HEK293 (cell line): ENCODE measurements around the gene METTL22.

Experiments
- CTCF ChIA-PET: fragments of 350-600 bp; formaldehyde crosslinking; extraction: SDS; loops from one replicate; lab custom pipeline; 2021; ENCODE audit warnings: antibody characterized with exemption; lab: Yijun Ruan, JAX
- POLR2A ChIA-PET: fragments of 300-600 bp; formaldehyde crosslinking; extraction: SDS; loops from one replicate; lab custom pipeline; 2020; ENCODE audit warnings: antibody characterized with exemption, inconsistent platforms; lab: Yijun Ruan, JAX
- H3K27ac ChIP-seq: fragments of 200-500 bp; sonication (Bioruptor generic); 2 replicates; pipeline ENCODE4 v1.5.1; 2014; ENCODE audit warnings: low read depth, low read length, control low read depth, inconsistent platforms; ENCODE audit errors: extremely low read depth
- H3K36me3 ChIP-seq, 2 experiments: fragments of 200-500 bp in 1 of 2; sonication (Bioruptor generic) in 1 of 2; 1 replicate in 1 of 2; 2 replicates in 1 of 2; pipeline ENCODE4 v1.5.1; 2014 to 2017; ENCODE audit warnings: inconsistent platforms in 2 of 2, low read length in 2 of 2; ENCODE audit not compliant: control insufficient read depth in 2 of 2, insufficient read depth in 1 of 2
- H3K4me1 ChIP-seq: fragments of 200-500 bp; sonication (Bioruptor generic); 2 replicates; pipeline ENCODE4 v1.5.1; 2014; ENCODE audit warnings: mild to moderate bottlenecking, low read length, inconsistent platforms; ENCODE audit not compliant: control insufficient read depth, insufficient read depth
- H3K4me3 ChIP-seq: 2 replicates; pipeline ENCODE4 v1.5.1; 2011; ENCODE audit warnings: low read depth, mild to moderate bottlenecking, control low read depth, low read length, moderate library complexity
- H3K9me3 ChIP-seq: fragments of 200-500 bp; sonication (Bioruptor generic); 2 replicates; pipeline ENCODE4 v1.5.1; 2014; ENCODE audit warnings: low read depth, low read length, inconsistent platforms; ENCODE audit not compliant: control insufficient read depth, insufficient read depth
- FEZF1 ChIP-seq: fragments of 450-650 bp; formaldehyde crosslinking; IDR thresholded peaks from 2 replicates; pipeline ENCODE4 v1.5.1; 2016; ENCODE audit warnings: missing biosample characterization, missing genetic modification characterization
- KLF7 ChIP-seq: fragments of 450-650 bp; formaldehyde crosslinking; IDR thresholded peaks from 2 replicates; pipeline ENCODE4 v1.5.1; 2016; ENCODE audit warnings: missing biosample characterization, missing genetic modification characterization, borderline replicate concordance
- KLF8 ChIP-seq: fragments of 450-650 bp; formaldehyde crosslinking; IDR thresholded peaks from 2 replicates; pipeline ENCODE4 v1.5.1; 2016; ENCODE audit warnings: missing biosample characterization, missing genetic modification characterization
- ZFP3 ChIP-seq: fragments of 450-650 bp; formaldehyde crosslinking; IDR thresholded peaks from 2 replicates; pipeline ENCODE4 v1.5.1; 2016; ENCODE audit warnings: low read depth, missing biosample characterization, missing genetic modification characterization
- ZNF138 ChIP-seq: fragments of 450-650 bp; formaldehyde crosslinking; IDR thresholded peaks from 2 replicates; pipeline ENCODE4 v1.5.1; 2016; ENCODE audit warnings: missing biosample characterization, missing genetic modification characterization, borderline replicate concordance
- ZNF169 ChIP-seq: fragments of 450-650 bp; formaldehyde crosslinking; IDR thresholded peaks from 2 replicates; pipeline ENCODE4 v1.5.1; 2016; ENCODE audit warnings: missing biosample characterization, missing genetic modification characterization
- ZNF174 ChIP-seq: fragments of 450-650 bp; formaldehyde crosslinking; IDR thresholded peaks from 2 replicates; pipeline ENCODE4 v1.5.0; 2017; ENCODE audit warnings: missing biosample characterization, mild to moderate bottlenecking, missing genetic modification characterization
- ZNF2 ChIP-seq: fragments of 450-650 bp; formaldehyde crosslinking; IDR thresholded peaks from 2 replicates; pipeline ENCODE4 v1.5.1; 2016; ENCODE audit warnings: missing biosample characterization, missing genetic modification characterization
- ZNF248 ChIP-seq: fragments of 450-650 bp; formaldehyde crosslinking; IDR thresholded peaks from 2 replicates; pipeline ENCODE4 v1.5.1; 2017; ENCODE audit warnings: missing biosample characterization, missing genetic modification characterization
- ZNF366 ChIP-seq: fragments of 450-650 bp; formaldehyde crosslinking; conservative IDR thresholded peaks from 2 replicates; pipeline ENCODE4 v1.5.1; 2016; ENCODE audit warnings: missing biosample characterization, missing genetic modification characterization
- ZNF37A ChIP-seq: fragments of 450-650 bp; IDR thresholded peaks from 2 replicates; pipeline ENCODE4 v1.5.1; 2018; ENCODE audit warnings: missing biosample characterization, missing genetic modification characterization
- ZNF510 ChIP-seq: fragments of 450-650 bp; formaldehyde crosslinking; IDR thresholded peaks from 2 replicates; pipeline ENCODE4 v1.5.1; 2018; ENCODE audit warnings: mild to moderate bottlenecking, missing genetic modification characterization, missing biosample characterization; ENCODE audit not compliant: insufficient replicate concordance
- ZNF585B ChIP-seq: fragments of 450-650 bp; formaldehyde crosslinking; IDR thresholded peaks from 2 replicates; pipeline ENCODE4 v1.5.1; 2016; ENCODE audit warnings: missing biosample characterization, missing genetic modification characterization
- TF ChIP-seq, protein P1 (sequence below): fragments of 450-650 bp; formaldehyde crosslinking; IDR thresholded peaks from 2 replicates; pipeline ENCODE4 v1.5.1; 2016; ENCODE audit warnings: missing biosample characterization, missing genetic modification characterization
- TF ChIP-seq, protein P2 (sequence below): fragments of 450-650 bp; formaldehyde crosslinking; IDR thresholded peaks from 2 replicates; pipeline ENCODE4 v1.5.1; 2016; ENCODE audit warnings: missing biosample characterization, missing genetic modification characterization
- TF ChIP-seq, protein P3 (sequence below): IDR thresholded peaks from 2 replicates; pipeline ENCODE4 v1.6.1; 2011; ENCODE audit warnings: mild to moderate bottlenecking, low read depth, low read length, borderline replicate concordance

The METTL22 gene

DNA sequence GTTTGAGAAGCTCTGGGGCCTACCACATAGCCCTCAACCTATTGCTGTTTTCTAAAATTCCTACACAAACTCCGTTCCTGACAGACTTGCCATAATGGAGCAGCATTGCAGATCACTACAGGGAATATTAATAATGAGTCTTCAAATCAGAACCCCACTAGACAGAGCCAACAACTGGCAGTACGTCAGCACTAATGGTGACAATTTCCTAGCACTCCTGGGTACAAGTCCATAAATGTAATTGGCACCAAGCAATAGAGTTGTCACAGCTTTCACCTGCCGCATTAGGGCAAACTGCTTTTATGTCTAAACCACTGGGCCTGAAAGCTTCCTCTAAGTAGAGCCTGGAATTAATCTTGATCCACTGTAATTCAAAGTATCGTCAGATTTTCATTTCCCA lies 27.4 kb downstream of the METTL22 start:
- Histone ChIP-seq H3K36me3 (peaks cover 0 to 45% of the 10 kb centered on the region in 2 experiments; a peak in 1 of 3 replicates), H3K4me1 (no peaks in the 10 kb centered on the region), H3K9me3 (no peaks in the 10 kb centered on the region), H3K27ac (no peak overlapping the region), H3K4me3 (no peak overlapping the region)
- CTCF ChIA-PET = interaction anchor here (1.1 kb wide), 2 partner anchors 11 to 13 kb away, joined by 3 read pairs; no protein-coding TSS in a partner anchor
- POLR2A ChIA-PET = no interaction called here
- TF ChIP-seq ZNF169 (tag by site-specific recombination) = no peak
- no peak for TF ChIP-seq ZNF366
- TF ChIP-seq FEZF1 = no peak
- TF ChIP-seq ZNF2 (tag by site-specific recombination) = no peak
- TF ChIP-seq, protein P1, sequence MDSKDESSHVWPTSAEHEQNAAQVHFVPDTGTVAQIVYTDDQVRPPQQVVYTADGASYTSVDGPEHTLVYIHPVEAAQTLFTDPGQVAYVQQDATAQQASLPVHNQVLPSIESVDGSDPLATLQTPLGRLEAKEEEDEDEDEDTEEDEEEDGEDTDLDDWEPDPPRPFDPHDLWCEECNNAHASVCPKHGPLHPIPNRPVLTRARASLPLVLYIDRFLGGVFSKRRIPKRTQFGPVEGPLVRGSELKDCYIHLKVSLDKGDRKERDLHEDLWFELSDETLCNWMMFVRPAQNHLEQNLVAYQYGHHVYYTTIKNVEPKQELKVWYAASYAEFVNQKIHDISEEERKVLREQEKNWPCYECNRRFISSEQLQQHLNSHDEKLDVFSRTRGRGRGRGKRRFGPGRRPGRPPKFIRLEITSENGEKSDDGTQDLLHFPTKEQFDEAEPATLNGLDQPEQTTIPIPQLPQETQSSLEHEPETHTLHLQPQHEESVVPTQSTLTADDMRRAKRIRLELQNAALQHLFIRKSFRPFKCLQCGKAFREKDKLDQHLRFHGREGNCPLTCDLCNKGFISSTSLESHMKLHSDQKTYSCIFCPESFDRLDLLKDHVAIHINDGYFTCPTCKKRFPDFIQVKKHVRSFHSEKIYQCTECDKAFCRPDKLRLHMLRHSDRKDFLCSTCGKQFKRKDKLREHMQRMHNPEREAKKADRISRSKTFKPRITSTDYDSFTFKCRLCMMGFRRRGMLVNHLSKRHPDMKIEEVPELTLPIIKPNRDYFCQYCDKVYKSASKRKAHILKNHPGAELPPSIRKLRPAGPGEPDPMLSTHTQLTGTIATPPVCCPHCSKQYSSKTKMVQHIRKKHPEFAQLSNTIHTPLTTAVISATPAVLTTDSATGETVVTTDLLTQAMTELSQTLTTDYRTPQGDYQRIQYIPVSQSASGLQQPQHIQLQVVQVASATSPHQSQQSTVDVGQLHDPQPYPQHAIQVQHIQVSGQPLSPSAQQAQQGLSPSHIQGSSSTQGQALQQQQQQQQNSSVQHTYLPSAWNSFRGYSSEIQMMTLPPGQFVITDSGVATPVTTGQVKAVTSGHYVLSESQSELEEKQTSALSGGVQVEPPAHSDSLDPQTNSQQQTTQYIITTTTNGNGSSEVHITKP = no peak
- TF ChIP-seq, protein P2, sequence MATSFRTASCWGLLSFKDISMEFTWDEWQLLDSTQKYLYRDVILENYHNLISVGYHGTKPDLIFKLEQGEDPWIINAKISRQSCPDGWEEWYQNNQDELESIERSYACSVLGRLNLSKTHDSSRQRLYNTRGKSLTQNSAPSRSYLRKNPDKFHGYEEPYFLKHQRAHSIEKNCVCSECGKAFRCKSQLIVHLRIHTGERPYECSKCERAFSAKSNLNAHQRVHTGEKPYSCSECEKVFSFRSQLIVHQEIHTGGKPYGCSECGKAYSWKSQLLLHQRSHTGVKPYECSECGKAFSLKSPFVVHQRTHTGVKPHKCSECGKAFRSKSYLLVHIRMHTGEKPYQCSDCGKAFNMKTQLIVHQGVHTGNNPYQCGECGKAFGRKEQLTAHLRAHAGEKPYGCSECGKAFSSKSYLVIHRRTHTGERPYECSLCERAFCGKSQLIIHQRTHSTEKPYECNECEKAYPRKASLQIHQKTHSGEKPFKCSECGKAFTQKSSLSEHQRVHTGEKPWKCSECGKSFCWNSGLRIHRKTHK = no peak
- TF ChIP-seq ZNF138 (tag by site-specific recombination) = no peak
- no peak for TF ChIP-seq ZNF37A

DNA sequence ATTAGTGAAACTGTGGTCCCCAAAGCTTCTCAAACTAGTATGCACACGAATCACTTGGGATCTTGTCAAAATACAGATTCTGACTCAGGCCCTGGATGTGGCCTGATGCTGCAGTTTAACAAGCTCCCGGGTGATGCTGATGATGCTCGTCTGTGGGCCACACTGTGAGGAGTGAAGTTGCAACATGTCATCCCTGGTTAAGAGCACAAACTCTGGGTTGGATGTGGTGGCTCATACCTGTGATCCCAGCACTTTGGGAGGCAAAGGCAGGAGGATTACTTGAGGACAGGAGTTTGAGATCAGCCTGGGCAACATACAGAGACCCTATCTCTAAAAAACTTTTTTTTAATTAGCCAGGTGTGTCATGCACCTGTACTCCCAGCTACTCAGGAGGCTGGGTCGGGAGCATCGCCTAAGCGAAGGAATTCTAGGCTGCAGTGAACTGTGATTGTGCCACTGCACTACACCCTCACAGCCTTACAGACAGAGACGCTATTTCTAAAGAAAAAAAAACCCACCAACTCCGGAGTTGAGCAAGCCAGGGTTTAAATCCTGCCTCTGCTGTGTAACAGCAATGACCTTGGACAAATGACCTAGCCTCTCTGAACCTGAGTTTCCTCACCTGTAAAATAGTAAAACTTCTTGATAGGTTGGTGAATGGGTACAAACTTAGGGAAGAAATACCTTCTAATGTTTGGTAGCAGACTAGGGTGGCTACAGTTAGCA lies 28.5 kb downstream of the METTL22 start:
- ChIA-PET POLR2A (no interaction called here), CTCF (interaction anchor here (0.6 to 1.1 kb wide), 4 partner anchors 10 to 230 kb away, joined by 3 read pairs; no protein-coding TSS in a partner anchor)
- no peak overlapping the region for H3K27ac ChIP-seq
- no peak overlapping the region for H3K4me3 ChIP-seq
- TF ChIP-seq ZNF174 (tag by site-specific recombination) (no peak), ZFP3 (no peak), ZNF510 (tag by site-specific recombination) (no peak), KLF7 (tag by site-specific recombination) (no peak), ZNF248 (tag by site-specific recombination) (no peak), ZNF585B (tag by site-specific recombination) (no peak), KLF8 (tag by site-specific recombination) (no peak)
- TF ChIP-seq, protein P3, sequence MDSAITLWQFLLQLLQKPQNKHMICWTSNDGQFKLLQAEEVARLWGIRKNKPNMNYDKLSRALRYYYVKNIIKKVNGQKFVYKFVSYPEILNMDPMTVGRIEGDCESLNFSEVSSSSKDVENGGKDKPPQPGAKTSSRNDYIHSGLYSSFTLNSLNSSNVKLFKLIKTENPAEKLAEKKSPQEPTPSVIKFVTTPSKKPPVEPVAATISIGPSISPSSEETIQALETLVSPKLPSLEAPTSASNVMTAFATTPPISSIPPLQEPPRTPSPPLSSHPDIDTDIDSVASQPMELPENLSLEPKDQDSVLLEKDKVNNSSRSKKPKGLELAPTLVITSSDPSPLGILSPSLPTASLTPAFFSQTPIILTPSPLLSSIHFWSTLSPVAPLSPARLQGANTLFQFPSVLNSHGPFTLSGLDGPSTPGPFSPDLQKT = no peak
- no peaks in the 10 kb centered on the region for H3K4me1 ChIP-seq
- H3K9me3 ChIP-seq = no peaks in the 10 kb centered on the region
- H3K36me3 ChIP-seq = peaks cover 0 to 34% of the 10 kb centered on the region in 2 experiments; a peak in 1 of 3 replicates
